GM12801 (cell line): ENCODE measurements around the gene LDB2.

Source experiments
- TF ChIP-seq, protein P1 (sequence below): IDR thresholded peaks from one replicate; pipeline ENCODE4 v1.5.1; 2011; ENCODE audit warnings: control low read depth; ENCODE audit not compliant: insufficient read length; ENCODE audit errors: extremely low read depth

LDB2 gene

GRCh38 chr4:16865209-16865896, 33.1 kb downstream of the LDB2 start:
- TF ChIP-seq, protein P1, sequence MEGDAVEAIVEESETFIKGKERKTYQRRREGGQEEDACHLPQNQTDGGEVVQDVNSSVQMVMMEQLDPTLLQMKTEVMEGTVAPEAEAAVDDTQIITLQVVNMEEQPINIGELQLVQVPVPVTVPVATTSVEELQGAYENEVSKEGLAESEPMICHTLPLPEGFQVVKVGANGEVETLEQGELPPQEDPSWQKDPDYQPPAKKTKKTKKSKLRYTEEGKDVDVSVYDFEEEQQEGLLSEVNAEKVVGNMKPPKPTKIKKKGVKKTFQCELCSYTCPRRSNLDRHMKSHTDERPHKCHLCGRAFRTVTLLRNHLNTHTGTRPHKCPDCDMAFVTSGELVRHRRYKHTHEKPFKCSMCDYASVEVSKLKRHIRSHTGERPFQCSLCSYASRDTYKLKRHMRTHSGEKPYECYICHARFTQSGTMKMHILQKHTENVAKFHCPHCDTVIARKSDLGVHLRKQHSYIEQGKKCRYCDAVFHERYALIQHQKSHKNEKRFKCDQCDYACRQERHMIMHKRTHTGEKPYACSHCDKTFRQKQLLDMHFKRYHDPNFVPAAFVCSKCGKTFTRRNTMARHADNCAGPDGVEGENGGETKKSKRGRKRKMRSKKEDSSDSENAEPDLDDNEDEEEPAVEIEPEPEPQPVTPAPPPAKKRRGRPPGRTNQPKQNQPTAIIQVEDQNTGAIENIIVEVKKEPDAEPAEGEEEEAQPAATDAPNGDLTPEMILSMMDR = no peak

DNA sequence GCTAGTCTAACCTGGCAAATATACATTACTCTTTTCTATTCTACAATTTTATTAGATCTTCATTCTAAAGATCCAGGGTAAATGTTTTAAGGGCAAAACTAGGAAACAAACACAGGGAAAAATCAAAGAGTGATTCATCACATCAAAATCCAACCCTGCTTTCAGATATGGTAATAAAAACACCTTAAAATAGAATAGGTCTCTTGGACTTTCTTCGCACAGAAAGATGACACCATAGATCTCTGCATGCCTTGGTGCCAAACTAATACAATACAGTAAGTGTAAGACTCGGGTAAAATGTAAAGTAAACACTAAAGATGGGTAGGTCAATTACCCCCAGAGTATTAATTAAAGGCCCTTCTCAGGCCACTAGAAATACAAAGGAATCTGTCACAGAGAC, 34.2 kb downstream of the LDB2 start:
- TF ChIP-seq, protein P1 = no peak

- TF ChIP-seq, protein P1 = no peak
Measured at GRCh38 chr4:16862697-16863096, 35.7 kb downstream of the LDB2 start.

GRCh38 chr4:16860516-16860915, 37.9 kb downstream of the LDB2 start:
- TF ChIP-seq, protein P1 = no peak

GRCh38 chr4:16859031-16859430, 39.4 kb downstream of the LDB2 start:
- TF ChIP-seq, protein P1 = no peak

- TF ChIP-seq, protein P1 = no peak
Measured at GRCh38 chr4:16858275-16858752, 40.1 kb downstream of the LDB2 start.

DNA sequence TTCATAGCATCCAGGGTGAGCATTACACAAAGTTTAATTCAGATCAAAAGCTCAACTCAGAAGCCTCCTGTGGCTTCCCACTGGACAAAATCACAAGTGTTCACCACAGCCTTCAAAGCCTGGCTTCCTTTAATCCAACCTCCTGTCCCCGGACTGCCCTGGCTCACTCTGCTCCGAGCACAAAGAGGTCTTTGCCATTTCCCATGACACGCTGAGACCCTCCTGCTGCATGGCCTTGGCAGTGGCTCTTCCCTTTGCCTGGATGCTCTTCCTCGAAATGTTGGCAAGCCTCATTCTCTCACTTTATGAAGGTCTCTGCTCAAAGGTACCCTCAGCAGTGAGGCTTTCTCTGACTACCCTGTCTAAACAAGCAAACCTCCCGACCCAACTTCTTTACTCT, 41.0 kb downstream of the LDB2 start:
- TF ChIP-seq, protein P1 = no peak

DNA sequence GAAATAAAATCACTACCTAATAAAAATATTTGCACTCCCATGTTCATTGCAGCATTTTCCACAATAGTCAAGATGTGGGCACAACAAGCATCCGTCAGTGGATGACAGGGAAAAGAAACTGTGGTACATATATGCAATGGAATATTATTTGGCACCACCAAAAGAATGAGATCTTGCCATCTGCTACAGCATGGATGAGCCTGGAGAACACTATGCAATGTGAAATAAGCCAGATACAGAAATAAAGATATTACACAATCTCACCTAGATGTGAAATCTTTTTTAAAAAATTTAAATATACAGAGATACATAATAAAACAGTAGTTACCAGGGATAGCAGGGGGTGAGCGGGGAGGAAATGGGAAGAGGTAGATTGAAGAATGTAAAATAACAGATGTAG, 44.8 kb downstream of the LDB2 start:
- TF ChIP-seq, protein P1 = no peak
